Ovary (tissue), 3 donors: ENCODE measurements around the gene ANXA8L1.

ENCODE experiments used
- CTCF ChIP-seq, 3 donors: fragments of 450-650 bp in 2 of 3; fragments of 200-600 bp in 1 of 3; IDR thresholded peaks; one replicate each; pipeline versions ENCODE4 v1.5.1 to v1.8.0; 2016 to 2022; ENCODE audit warnings: antibody characterized with exemption in 3 of 3, mild to moderate bottlenecking in 1 of 3
- POLR2A ChIP-seq: fragments of 450-650 bp; IDR thresholded peaks from one replicate; pipeline ENCODE4 v1.6.1; 2017; ENCODE audit warnings: antibody characterized with exemption, mild to moderate bottlenecking, moderate library complexity
- donor health status: DM: no; HTN: no; CAD: no.

GRCh38 chr10:46327685-46328084 lies 47.9 kb upstream of the ANXA8L1 start:
- TF ChIP-seq CTCF (IDR thresholded peaks at IDR 0.05) = no peak
- TF ChIP-seq POLR2A = no peak
